LoVo (cell line): ENCODE results near the gene GRAMD4.

Experiments used
- DNase-seq: peaks from one replicate; pipeline ENCODE4 v3.0.0-alpha.2; 2016; ENCODE audit warnings: low spot score

GRAMD4 gene

DNA sequence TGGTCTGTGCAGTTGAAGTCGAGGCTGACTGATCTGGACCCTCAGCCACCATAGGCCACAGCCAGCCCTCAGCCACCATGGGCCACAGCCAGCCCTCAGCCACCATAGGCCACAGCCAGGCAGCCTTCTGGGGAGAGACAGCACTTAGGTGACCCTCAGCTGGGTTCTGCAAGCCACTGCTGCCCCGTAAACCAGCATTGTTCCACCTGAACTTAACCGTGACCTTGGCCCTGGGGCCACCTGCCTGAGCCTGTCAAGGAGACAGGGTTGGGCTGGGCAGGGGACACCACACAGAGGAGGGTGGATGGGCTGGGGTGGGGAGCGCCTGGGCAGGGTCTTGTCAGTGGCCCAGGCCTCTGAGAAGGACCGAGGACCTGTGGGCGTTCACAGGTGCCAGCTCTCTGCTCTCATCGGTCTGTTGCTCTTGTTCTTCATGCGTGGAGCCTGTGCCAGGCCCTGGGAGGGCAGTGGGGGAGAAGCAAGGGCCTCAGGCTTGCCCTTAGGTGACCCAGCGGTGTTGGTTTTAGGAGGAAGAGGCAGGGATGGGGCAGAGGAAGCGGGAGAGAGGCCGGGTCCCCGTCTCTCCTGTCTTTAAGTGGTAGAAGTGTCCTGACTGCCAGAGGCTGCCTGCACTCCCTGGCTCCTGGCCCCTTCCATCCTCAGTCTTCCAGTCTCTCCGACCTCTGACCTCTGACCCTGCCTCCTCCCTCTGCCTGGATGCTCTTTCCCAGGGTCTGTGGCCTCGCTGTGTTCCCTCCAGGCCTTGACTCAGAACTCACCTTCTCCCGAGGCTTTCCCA, 36.9 kb downstream of the GRAMD4 start:
- DNase-seq, result no peak

DNA sequence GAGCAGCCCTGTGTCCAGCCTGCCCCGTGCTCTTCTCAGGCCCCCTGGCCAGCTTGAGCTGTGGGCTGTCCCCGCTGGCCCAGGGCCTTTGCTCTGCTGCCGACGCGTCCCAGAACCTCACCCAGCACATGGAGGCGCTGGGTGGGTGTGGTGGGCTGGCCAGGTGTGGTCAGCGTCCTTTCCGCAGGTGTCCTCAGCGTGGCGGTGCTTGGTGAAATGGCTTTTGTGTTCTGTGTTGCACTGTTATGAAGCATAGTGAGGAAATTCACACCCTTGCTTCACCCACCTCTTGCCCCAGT, 37.4 kb downstream of the GRAMD4 start:
- no peak for DNase-seq

DNA sequence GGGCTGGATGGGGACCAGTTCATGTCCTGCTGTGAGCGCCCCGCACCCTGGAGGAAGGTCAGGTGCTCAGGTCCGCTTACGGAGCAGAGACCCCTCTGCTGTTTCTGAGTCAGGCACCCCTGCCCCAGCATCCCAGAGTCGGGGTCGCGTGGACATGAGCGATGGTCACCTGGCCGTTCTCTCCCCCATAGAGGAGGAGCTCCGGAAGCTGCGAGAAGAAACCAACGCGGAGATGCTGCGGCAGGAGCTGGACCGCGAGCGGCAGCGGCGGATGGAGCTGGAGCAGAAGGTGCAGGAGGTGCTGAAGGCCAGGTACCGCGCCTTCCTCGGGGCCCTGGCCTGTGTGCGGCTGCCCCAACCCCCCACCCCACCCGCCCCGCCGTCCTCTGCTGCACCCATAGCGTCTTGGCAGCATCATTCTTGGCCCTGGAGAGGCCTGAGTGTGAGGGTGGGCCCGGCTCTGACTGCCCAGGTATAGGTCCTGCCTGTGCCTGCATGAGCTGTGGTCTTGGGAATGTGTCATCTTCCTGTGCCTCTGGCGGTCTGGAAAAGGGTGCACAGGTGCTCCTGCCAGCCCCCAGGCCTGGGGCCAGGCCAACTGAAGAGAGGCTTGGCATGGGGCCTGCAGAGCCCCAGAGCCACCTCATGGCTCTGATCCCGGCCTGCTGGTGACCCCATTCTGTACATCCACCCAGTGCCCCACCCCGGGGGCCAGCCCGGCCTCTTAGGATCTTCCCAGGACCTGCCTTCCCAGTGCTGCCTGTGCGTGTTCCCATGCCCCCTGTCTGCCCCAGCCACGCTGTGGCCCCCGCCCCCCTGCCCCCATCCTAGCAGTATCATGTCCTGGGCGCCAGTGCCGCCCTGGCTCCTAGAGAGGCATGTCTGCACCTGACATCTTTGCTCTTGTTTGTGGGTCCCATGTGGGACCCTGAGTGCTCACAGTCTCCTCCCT, 38.1 kb downstream of the GRAMD4 start:
- no peak for DNase-seq

DNA sequence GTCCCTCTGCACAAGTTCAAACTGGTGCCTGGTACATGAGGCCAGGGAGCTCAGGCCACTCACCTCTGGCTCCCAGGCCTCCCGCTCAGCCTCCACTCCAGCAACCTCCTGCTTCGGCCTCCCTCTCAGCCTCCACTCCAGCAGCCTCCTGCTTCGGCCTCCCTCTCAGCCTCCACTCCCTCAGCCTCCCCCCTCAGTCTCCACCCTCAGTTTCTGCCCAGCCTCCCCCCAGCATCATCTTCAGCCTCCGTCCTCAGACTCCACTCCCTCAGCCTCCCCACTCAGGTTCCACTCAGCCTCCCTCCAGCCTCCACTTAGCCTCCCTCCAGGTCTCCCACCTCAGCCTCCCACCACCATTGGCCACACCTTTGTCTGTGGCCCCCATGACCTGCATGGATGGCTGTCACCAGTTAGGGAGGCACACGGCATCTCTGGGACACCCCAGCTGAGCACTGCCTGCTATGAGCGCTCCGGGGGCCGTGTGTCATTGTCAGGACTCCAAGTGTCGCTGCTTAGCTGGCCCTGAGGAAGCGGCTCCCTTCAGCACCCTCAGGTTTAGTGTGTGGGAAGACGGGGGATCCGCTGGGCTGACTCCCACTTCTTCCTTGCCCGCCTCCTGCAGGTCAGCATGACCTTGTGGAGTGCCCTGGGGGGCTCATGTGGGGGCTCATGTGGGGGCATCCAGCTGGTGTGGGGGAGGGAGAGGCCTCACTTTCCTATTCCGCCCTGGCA, 39.0 kb downstream of the GRAMD4 start:
- DNase-seq, result no peak

DNA sequence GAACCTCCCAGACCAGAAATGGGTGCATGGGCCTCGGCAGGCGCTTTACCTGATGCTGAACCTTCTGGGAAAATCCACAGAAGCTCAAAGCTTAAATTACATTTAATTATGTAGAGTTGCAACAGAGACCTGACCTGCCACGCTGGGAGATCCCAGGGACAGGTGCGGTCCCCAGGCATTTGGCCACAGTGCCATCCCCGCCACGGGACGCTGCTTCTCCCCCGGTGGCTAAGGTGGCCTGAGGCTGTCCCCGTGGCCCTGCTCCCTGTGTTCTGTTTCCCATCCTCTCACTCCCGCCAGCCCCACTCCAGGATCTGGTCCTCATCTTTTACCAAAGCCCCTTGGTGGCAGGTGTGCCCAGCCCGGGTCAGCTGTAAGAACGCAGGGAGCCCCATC, 39.6 kb downstream of the GRAMD4 start:
- DNase-seq, result no peak

DNA sequence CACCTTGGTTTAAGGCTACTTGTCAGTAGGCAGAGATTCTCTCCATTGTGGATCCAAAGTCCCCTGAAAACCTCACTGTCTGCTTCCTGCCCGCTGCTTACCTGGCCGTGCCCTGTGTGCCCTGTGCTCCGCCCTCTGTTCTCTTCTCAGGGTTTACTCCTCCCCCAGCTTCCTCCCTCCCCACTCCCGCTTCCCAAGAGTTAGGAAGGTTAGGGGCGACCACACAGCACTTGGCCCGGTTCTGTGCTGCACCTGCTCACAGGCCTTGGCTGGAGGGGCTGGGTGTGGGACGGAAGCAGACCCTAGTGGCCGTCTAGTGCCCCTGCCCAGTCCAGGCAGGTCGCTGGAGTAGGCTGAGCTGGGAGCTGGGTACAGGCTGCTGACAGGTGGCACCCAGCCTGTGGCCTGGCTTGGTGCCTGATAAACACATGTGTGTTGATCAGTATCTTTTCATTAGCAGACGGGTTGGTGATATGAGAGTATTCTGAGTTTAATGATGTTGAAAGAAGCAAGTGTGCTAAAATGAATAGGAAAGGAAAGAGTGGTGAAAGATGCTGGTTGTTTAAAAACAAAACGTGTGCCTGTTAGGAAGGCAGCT, 40.5 kb downstream of the GRAMD4 start:
- no peak for DNase-seq

DNA sequence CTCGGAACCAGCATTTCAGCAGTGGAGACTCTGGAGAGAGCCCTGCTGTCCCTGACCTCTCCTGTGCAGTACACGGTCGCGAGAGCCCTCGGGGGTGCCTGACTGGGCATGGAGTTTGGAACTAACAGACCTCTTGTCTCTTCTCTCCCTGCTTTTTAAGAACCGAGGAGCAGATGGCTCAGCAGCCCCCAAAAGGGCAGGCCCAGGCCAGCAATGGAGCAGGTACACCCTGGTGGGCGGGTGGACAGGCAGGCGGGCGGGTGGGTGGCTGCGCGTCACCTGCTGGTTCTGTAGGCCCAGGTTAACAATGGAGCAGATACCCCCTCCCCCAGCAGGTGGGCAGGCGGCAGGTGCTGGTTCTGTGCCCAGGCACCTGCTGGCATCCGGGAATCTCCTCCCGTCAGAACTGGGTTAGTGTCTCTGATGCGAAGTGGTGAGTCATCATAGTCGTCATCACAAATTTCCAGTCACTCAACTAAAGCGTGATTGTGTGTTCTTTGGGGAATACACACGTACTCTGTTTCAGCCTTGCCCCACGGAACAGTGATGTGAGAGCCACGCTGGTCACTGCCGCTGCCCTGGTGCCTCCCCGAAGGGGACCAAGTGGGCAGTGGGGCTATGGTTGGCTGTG, 41.1 kb downstream of the GRAMD4 start:
- no peak for DNase-seq

DNA sequence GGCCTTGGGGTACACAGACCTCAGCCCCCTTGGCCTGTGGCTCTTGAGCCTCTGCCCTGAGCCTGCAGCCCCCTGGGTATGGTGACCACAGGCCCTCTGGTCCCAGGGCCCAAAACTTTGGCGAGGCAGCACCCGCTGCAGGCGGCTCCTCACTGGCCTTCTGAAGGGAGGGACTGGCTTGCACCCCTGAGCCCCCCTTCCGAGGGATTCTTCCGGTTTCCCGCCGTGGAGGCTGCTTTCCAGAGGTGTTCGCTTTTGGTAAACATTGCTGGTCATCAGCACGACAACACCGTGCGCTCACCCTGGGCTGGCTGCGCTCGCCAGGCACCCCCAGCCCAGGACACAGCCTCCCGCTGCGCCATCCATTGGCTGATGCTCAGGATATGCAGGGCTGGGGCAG, 42.0 kb downstream of the GRAMD4 start:
- DNase-seq, result no peak

DNA sequence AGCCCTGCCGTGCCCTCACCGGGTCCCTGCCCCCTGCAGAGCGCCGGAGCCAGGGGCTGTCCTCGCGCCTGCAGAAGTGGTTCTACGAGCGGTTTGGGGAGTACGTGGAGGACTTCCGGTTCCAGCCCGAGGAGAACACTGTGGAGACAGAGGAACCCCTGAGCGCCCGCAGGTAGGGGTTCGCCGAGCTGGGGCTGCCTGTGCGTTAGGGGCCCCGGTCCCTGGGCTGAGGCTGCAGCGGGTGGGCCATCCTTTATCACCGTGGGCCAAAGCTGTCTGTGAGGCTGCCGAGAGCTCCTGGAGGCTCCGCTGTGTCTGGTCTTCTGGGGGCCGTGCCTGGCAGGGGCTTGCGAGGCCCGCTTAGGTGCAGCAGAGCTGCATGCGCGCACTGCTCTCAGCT, 42.8 kb downstream of the GRAMD4 start:
- DNase-seq, result no peak

DNA sequence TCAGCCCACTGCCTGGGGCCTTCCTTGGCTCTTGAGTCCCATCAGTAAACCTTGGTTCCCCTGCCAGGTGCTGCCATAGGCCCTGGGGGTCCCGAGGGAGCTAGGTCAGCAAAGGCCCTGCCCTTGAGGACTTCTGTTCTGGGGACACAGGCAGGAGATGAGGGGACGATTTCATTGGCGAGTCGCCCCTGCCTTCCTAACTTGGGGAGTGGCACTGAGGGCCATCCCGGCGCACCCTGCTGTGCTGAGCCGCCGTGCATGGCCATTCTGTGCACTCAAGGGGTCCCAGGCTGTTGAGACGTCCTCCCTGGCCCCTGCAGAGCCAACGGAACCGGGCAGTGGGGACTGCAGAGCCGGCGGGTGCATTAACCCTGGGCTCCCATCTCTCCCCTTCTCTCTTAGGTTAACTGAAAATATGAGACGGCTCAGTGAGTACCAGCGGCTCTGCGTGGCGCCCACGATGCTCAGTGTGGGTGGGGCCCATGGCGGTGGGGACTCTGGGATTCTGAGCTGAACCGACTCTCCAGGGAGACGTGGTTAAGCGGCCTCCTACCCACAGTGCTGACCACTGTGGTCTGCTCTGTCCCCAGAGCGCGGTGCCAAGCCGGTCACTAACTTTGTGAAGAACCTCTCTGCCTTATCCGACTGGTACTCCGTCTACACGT, 43.4 kb downstream of the GRAMD4 start:
- DNase-seq, result no peak

DNA sequence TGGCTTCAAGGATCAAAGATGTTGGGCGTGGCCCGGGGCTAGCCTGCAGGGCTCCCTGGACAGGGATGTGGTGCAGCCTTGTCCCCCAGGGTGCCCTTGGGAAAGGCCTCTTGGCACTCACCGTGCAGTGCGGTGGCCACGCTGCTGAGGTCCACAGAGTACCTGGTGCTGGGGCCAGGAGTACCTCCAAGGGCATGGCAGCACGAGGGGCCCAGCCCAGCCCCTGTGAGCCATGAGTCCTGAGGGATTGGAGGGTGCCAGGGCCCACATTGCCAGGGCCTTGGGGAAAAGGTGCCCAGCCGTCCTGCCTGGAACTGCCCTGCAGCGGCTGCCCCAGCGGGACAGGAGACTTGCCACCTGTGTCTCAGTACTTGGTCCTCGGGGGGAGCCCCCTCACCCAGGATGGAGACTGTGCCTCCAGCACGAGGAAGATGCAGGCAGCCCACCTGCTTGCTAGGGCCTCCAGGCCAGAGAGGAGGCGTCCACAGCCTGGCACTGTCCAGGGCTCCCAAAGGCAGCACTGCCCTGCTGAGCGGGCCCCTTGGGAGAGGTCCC, 44.2 kb downstream of the GRAMD4 start:
- no peak for DNase-seq

DNA sequence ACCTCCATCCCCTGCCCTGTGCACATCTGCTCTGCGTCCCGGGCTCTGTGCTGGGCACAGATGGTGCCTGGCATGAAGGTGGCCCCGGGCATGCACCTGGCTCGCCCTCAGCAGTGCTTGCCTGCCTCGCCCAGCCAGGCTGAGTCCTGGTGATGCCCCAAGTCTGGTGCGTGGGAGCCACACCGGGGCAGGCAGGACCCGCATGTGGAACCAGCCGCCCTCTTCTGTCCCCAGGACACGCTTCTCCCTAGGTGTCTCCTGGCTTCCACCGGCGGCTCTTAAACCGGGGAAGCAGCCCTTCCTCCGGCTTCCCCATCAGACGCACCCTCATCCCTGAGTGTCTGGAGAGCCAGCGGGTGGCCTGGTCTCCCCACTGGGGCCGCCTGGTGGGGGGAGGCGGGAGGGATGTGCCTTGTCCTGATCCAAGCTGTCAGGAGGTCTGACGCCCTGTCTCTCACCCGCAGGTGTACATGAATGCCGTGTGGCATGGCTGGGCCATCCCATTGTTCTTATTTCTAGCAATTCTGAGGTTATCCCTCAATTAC, 45.0 kb downstream of the GRAMD4 start:
- no peak for DNase-seq

DNA sequence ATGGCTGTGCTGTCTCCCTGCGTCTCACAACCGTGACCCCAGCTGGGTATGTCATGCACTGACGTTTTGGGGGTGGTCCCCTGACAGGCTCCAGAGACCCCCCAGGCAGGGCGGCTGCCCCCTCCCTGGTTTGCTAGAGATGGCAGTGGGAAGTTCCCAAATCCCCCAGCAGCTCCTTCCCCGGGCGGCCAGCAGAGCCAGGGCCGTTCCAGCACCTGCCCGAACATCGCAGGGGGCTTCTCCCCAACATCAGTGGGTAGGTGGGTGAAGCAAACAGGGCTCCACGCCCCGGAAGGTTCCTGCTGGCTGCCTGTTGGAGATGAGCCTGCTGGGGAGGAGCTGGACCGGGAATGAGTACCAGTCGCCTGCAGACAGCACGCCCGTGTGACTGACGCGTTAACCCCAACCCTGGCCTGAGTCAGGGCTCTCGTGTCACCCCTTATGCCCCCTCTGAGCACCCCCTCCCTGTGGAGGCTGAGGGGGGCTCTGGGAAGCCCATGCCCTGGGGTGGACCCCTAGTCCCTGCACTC, 45.6 kb downstream of the GRAMD4 start:
- DNase-seq, result no peak

DNA sequence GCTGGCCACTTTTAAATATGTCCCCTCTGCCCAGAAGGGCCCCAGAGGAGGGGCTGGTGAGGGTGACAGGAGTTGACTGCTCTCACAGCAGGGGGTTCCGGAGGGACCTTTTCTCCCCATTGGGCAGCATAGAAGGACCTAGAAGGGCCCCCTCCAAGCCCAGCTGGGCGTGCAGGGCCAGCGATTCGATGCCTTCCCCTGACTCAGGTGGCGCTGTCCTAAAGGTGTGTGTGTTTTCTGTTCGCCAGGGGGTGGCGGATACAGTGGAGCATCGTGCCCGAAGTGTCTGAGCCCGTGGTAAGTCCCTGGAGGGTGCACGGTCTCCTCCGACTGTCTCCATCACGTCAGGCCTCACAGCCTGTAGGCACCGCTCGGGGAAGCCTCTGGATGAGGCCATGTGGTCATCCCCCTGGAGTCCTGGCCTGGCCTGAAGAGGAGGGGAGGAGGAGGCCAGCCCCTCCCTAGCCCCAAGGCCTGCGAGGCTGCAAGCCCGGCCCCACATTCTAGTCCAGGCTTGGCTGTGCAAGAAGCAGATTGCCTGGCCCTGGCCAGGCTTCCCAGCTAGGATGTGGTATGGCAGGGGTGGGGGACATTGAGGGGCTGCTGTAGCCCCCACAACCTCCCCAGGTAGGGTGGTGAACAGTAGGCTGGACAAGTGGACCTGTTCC, 46.5 kb downstream of the GRAMD4 start:
- no peak for DNase-seq

DNA sequence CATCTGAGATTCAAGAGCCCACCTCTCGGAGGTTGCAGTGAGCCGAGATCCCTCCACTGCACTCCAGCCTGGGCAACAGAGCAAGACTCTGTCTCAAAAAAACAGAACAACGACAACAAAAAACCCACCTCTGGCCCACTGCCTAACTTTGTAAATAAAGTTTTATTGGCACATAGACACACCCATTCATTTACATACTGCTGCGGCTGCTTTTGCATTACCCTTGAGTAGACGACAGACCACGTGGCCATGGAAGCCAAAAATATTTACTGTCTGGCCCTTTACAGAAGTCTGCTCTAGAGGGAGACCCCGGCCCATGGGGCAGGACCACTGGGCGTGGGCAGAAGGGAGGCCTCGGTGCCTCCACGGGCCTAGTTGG, 47.0 kb downstream of the GRAMD4 start:
- DNase-seq, result no peak

DNA sequence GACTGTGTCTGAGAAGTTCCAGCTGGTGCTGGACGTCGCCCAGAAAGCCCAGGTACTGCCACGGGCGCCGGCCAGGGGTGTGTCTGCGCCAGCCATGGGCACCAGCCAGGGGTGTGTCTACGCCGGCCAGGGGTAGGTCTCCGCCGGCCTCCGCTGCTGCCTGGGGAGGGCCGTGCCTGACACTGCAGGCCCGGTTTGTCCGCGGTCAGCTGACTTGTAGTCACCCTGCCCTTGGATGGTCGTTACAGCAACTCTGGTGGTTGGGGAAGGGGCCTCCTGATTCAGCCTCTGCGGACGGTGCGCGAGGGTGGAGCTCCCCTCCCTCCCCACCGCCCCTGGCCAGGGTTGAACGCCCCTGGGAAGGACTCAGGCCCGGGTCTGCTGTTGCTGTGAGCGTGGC, 47.9 kb downstream of the GRAMD4 start:
- no peak for DNase-seq

DNA sequence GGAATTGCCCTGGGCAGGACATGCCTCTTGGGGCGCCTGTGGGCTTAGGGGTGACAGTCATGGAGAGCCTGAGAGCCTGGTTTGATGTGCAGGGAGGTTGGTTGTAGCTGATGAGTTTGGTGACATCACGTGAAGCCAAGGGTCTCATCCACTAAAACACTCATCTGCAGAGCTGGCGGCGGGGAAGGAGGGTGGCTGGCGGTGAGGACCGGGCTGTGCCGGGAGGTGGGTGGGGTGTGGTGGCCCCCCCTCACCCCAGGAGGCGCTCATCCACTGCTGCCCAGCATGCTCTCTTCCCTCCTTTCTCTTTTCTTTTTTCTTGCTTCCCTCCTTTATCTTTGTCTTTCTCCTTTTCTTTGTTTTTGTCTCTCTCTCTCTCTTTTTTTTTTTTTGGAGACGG, 49.0 kb downstream of the GRAMD4 start:
- no peak for DNase-seq

DNA sequence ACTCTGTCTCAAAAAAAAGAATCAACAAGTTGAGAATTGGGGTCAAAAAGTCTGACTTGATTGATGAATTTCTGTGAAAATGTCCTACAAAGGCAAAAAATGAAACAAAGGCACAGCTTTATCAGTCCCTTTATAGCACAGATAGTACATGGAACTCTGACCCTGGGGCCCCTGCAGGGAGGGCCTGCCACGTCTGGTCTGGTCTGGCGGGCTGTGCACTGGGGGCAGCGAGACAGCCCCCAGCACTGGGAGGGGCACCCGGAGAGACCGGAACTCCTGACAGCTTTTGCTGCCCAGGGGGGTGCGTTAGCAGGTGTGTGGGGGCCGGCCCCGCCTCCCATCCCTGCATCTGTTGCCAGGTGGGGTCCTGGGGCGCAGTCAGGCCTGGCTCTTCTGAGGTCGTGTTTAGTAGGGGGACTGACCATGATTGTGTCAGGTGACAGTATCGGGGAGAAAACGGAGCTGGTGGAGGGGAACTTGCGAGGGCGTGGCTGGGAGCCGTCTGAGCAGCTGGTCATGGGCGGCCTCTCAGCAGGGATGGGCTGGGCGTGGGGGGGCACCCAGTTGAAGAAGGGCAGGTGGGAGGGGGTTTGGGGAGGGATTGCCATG, 51.7 kb downstream of the GRAMD4 start:
- DNase-seq, result no peak

DNA sequence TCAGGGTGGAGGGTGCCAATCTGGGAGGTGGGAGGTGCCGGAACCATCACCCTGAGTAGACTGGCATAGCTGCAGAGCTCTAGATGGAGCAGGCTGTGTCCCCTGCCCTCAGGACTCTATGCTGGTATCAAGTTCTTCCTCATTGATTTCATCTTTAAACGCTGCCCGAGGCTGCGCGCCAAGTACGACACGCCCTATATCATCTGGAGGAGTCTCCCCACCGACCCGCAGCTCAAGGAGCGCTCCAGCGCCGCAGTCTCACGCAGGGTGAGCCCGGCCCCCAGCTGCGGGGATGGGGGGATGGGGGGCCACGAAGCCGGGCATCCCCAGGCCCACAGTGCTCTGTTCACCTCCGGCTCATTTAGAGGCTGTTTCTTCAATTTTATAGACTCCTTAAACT, 52.5 kb downstream of the GRAMD4 start:
- DNase-seq, result no peak

DNA sequence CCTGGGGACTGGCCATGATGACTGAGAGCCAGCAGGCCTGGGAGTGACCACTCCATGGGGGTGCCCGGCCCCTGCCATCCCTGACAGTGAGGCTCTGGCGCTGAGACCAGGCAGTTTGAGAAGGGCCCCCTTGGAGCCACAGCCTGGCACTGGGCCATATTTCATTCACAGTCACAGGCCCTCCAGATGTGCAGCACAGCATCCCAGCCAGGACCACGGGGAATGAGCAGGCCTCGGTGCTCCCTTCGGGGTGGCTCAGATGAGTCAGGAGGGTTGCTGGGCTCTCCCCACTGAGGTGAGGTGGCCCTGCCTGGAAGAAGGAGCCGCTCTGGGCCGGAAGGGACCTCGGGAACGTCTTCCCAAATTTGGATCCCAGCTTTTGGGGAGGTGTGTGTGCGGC, 53.0 kb downstream of the GRAMD4 start:
- no peak for DNase-seq
